ENCODE data around the gene ASIC1.

- TF ChIP-seq CTCF (IDR thresholded peaks at IDR 0.05; ENCODE audit: insufficient read depth, low read depth, low read length) (no peak), EZH2 (IDR thresholded peaks at IDR 0.05; ENCODE audit: insufficient read depth, low read length) (no peak)
Observed at GRCh38 chr12:50120953-50121352, 63.6 kb downstream of the ASIC1 start.
